ENCODE measurements around the gene ANKRD33.
A peak's percentile ranks its signal among the peaks of the same experiment; 100 is the strongest.

The ANKRD33 gene

DNA sequence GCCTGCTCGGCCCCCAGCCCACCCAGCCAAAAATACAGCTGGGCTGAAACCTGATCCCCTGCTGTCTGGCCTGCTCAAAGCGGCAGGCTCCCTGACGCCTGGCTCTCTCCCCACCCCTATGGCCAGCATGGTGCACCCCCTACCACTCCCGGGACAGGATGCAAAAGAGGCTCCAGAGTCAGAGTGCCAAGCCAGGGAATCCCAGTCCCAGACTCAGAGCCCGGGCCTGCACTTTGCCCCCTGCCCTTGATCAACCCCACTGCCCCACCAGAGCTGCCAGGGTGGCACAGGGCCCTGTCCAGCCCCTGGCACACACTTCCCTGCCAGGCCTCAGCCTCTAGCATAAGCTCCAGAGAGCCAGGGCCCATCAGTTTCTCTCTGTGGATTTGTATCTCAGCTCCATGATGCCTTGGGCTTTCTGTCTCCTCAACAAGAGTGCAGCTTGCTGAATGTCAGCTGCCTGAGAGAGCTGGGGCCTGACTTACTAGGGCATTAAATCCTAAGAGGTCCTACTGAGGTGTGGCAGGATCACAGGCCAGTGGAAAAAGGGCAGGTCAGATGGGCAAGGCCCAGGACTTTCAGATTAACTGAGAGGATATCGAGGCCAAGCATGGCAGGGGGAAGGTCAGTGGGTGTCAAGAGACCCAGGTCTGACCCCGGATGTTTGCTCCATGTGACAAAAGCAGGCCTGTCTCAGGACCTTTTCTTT is 33.3 kb downstream of the ANKRD33 start:
- no peak overlapping the region for H3K27ac Mint-ChIP-seq
- ATAC-seq (ENCODE audit: low read depth) (no peak), DNase-seq (ENCODE audit: low spot score in 2 of 2) (no peak)
- peaks cover 24% of the 10 kb centered on the region for H3K4me1 Mint-ChIP-seq
- H3K4me3 Mint-ChIP-seq, result no peak overlapping the region
- no peaks in the 10 kb centered on the region for H3K36me3 Mint-ChIP-seq
- H3K27me3 Mint-ChIP-seq, result no peaks in the 10 kb centered on the region
- no peaks in the 10 kb centered on the region for H3K9me3 Mint-ChIP-seq

DNA sequence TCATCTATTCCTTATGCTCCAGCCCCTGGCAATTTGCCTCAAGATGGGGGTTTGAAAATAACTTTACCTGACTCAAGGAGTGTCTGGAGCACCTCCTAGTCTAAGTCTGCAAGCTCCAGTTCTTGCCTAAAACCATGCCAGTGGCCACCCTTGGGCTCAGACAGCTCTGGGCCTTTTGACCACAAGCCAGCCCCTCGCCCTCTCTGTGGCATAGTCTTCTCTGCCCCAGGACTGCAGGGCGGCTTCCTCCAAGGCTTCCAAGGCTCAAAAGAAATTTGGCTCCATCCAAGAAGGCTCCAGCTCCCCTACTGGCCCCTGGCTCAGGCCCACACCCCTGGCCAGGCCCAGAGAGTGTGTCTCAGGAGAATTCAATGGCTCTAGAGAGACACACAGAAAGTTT is 34.2 kb downstream of the ANKRD33 start:
- Mint-ChIP-seq H3K9me3 (no peaks in the 10 kb centered on the region), H3K4me1 (peaks cover 24% of the 10 kb centered on the region), H3K36me3 (no peaks in the 10 kb centered on the region), H3K27me3 (no peaks in the 10 kb centered on the region), H3K27ac (peak overlapping the region; percentile 62), H3K4me3 (peak overlapping the region; percentile 39)
- ATAC-seq (ENCODE audit: low read depth) (no peak), DNase-seq (ENCODE audit: low spot score in 2 of 2) (no peak)

DNA sequence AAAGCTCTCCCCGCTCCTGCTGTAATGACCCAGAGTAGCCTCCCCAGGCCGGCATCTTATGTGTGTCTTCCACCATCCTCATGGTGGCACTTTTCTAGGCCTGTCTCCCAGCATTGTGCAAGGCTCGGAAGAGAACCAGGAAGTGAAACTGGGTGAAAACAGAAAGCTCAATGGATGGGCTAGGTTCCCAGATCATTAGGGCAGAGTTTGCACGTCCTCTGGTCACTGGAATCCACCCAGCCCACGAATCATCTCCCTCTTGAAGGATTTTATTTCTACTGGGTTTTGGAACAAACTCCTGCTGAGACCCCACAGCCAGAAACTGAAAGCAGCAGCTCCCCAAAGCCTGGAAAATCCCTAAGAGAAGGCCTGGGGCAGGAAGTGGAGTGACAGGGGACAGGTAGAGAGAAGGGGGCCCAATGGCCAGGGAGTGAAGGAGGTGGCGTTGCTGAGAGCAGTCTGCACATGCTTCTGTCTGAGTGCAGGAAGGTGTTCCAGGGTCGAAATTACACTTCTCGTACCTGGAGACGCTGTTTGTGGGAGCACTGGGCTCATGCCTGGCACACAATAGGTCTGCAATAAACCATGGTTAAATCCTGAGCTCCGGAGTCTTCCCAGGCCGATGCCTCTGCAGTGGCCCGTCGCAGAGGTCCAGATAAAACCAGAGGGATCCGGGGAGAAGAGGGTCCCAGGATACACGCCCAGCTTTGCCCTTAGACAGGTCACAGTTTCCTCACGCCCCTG is 35.0 kb downstream of the ANKRD33 start:
- Mint-ChIP-seq H3K27me3 (no peaks in the 10 kb centered on the region), H3K9me3 (no peaks in the 10 kb centered on the region), H3K4me3 (peak overlapping the region; percentile 76), H3K36me3 (no peaks in the 10 kb centered on the region), H3K27ac (peak overlapping the region; percentile 62), H3K4me1 (peaks cover 24% of the 10 kb centered on the region)
- ATAC-seq (ENCODE audit: low read depth) (peak; percentile 72), DNase-seq (ENCODE audit: low spot score in 2 of 2) (no peak)

DNA sequence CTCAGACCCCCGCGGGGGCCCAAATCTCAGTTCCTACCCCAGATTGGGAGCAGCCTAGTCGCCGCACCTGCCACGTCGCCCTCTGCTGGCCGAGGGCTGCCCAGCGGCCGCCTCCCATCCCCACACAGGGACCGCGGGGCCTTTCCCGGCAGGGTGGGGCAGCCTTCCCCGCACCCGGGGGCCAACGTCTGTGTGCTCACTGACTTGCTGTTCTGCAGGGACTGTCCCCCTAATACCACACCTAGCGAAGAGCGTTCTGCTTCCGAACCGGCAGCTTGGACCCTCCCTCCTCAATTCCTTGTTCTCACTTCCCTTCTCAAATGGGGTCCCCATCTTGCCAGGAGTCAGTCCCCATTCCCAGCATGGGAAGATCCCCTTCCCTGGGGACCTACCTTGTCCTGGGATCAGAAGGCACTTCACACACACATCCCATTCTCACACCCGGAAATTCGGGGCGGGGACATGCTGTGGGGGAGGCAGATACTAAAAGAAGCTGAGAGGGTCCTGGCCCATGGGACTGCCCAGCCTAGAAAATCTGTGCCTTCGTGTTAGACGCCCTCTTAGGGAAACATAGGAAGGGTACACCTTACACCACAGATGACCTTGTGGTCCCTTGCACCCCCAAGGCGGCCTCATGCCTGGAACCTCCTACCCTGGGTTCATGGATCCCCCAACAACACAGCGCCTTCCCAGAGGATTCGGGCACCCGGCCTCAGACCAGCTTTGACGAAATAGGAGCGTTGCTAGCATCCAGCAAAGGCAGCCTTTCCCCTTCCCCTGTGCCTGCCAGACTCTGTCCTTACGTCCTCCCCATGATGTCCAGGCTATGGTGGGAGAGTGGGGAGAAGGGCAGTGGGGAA is 35.8 kb downstream of the ANKRD33 start:
- Mint-ChIP-seq H3K36me3 (no peaks in the 10 kb centered on the region), H3K27me3 (no peaks in the 10 kb centered on the region), H3K9me3 (no peaks in the 10 kb centered on the region), H3K4me1 (peaks cover 24% of the 10 kb centered on the region), H3K27ac (peak overlapping the region; percentile 36), H3K4me3 (peak overlapping the region; percentile 76)
- DNase-seq (ENCODE audit: low spot score in 2 of 2), result peak; percentile 38 to 47
- ATAC-seq (ENCODE audit: low read depth), result peak; percentile 71

DNA sequence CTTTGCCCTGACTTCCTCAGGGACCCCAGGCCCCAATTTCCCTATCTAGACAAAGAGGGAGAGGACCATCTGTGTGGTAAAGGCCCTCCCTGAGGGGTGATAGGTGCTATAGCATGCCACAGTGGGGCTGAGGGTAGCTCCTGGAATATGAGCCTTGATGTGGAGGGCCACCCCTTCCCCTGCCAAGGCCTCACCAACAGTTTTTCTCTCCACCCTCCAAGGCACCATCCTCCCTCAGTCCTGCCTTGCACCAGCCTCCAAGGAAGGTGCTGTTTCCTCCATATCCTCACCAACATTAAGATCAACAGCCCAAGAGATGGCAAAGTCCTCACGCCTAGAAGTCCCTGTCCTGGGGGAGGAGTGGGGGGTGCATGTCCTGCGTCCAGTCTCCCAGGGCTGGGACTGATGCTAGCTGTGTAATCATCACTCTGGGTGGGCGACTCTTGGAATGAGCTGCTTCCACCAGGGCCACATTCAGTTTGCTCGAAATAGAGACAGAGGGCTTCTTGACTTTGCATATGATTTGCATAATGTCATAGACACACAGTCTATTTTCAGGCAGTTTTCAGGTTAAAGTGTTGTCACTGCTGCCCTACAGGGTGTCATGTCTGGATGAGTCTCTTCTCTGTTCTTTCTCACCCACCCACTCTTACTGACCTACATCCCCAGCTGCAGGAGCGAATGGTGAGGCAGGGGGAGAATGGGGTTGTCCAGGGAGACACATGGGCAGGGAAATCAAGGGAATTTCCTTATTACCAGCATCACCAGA is 36.8 kb downstream of the ANKRD33 start:
- Mint-ChIP-seq H3K9me3 (no peaks in the 10 kb centered on the region), H3K4me1 (peaks cover 24% of the 10 kb centered on the region), H3K27me3 (no peaks in the 10 kb centered on the region), H3K4me3 (no peak overlapping the region), H3K36me3 (no peaks in the 10 kb centered on the region), H3K27ac (no peak overlapping the region)
- ATAC-seq (ENCODE audit: low read depth) (peak; percentile 41), DNase-seq (ENCODE audit: low spot score in 2 of 2) (no peak)

DNA sequence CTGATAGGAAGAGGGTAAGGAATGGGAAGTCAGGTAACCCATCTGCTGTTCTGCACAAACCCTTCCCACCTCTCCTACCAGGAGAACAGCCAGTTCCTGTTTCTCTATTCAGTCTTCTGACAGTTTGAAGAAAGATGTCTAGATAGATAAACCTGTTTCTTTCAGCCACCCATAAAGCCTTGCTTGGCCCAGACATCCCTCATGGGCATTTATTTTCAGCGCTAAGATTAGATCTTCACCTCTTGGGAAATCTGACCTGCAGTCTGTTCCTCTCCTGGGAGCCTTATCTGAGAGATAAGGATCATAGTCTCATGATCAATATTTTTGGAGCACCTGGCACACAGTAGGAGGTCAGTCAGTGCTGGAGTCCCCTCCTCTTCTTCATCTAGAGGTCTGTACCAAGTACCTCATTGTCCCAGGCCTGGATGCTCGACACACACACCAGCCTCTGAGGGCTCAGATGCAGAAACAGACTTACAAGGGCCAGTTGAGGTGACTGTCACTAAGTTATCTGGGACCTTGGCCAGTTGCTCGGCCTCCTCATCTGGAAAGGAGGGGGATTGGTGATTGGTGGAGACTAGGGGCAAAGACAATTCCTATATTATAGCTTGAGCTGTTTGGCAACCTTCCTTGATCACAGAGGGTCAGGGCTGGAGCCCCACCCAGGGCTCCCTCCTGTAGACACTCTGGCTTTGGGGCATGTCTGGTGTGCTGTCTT is 37.6 kb downstream of the ANKRD33 start:
- ATAC-seq (ENCODE audit: low read depth) (no peak), DNase-seq (ENCODE audit: low spot score in 2 of 2) (no peak)
- H3K27me3 Mint-ChIP-seq, result no peaks in the 10 kb centered on the region
- H3K4me3 Mint-ChIP-seq, result no peak overlapping the region
- no peak overlapping the region for H3K27ac Mint-ChIP-seq
- no peaks in the 10 kb centered on the region for H3K9me3 Mint-ChIP-seq
- peaks cover 24% of the 10 kb centered on the region for H3K4me1 Mint-ChIP-seq
- H3K36me3 Mint-ChIP-seq, result no peaks in the 10 kb centered on the region

DNA sequence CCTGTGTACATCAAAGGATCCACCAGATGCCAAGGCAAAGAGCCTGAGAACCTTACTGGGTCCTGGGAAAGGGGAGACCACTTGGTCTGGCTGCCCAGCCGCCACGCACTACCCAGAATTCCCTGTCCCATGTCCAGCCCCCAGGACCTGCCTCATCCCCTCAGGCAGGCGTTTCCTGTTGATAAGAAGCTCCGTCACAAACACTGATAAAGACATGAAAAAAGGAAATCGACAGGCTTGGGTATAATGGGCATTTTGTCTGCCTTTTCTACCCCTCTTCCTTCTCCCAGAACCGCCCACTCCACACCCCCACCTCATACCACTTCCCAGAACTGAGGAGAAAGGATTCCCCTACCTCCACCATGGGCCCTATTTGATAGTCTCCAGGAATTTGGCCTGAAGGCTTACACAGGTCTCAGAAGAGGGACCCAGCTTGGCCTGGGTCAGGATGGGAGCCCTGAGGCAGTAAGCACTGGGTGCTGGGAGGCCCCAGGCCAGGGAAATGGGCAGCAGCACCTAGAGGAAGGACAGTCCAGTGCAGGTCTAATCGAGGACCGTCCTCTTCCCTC is 38.2 kb downstream of the ANKRD33 start:
- H3K27me3 Mint-ChIP-seq, result no peaks in the 10 kb centered on the region
- peaks cover 24% of the 10 kb centered on the region for H3K4me1 Mint-ChIP-seq
- no peak for ATAC-seq (ENCODE audit: low read depth)
- no peaks in the 10 kb centered on the region for H3K36me3 Mint-ChIP-seq
- DNase-seq (ENCODE audit: low spot score in 2 of 2), result no peak
- H3K4me3 Mint-ChIP-seq, result no peak overlapping the region
- no peak overlapping the region for H3K27ac Mint-ChIP-seq
- no peaks in the 10 kb centered on the region for H3K9me3 Mint-ChIP-seq

DNA sequence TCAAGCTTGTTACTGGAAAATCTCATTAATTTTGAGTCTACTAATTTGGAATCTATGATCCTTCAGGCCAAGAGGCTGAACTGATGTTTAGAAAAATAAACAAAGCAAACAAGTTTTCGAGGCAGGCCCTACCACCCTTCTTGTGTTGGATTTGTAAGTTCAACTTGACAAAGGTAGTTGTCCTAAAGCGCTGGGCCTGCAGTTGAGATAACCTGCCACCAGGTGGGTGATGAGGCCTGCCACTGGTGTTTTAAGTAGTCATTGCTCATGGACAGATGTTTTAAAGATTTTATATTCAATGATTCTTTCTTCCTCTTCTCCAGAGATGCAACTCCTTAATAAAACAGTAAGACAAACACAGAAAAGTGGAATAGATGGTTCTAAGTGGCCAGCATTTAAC is 38.8 kb downstream of the ANKRD33 start:
- Mint-ChIP-seq H3K27ac (no peak overlapping the region), H3K9me3 (no peaks in the 10 kb centered on the region), H3K36me3 (no peaks in the 10 kb centered on the region), H3K4me3 (no peak overlapping the region), H3K4me1 (peaks cover 24% of the 10 kb centered on the region), H3K27me3 (no peaks in the 10 kb centered on the region)
- DNase-seq (ENCODE audit: low spot score in 2 of 2), result no peak
- ATAC-seq (ENCODE audit: low read depth), result no peak

DNA sequence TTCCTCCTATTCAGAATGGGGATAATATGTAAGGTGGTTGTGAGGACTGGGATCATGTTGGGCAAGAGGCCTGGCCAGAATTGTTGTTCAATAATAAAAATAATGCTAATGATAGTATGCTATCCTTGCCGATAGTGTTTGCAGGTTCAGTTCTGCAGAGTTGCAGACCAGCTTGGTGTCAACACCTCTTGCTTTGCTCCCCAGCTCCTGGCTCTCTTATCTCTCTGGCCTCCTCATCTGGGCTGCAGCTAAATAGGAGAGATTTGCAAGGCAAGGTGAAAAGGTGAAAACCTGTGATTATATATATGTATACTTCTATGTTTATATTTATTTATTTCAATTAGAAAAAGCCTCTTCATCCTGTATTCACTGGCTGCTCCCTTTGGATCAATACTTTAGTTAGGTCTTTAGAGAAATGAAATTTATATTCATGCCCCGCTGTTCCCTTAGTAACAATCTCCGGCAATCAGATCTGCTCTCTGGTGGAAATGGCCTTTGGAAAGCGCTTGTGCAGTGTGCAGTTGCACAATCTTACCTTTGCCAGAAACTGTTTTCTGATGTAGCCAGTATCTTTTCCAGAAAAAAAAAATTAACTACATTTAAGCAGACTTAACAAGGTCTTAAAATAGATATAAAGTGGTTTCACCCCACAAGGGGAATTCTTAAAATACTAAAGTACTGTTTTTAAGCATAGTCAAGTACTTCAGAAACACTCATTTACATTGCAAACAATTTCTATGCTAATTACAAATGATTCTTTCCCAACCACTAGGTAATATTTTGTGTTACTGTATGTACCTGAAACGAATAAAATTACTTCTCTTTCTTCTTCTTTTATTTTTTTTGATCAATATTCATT is 44.5 kb downstream of the ANKRD33 start:
- peaks cover 8% of the 10 kb centered on the region for H3K27me3 Mint-ChIP-seq
- H3K4me1 Mint-ChIP-seq, result no peaks in the 10 kb centered on the region

DNA sequence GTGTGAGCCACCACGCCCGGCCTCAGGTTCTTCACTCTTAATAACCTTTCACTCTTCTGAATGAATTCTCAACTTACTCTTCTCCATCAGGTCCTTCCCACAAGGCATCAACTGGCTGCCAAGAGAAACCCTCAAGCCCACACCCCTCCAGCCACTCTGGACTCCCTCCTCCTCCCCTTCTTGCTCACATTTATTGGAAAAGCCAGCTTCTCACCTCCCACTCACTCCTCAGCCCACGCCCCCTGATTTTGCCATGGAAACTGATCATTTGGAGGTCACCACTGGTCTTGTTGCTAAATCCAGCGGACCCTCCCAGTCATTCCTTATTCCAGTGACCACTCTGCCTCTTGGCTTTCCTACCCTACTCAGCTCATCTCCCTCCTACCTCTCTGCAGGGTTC is 46.2 kb downstream of the ANKRD33 start:
- no peak overlapping the region for H3K27ac Mint-ChIP-seq
- no peak overlapping the region for H3K4me3 Mint-ChIP-seq
- H3K4me1 Mint-ChIP-seq, result no peaks in the 10 kb centered on the region
- H3K27me3 Mint-ChIP-seq, result peaks cover 8% of the 10 kb centered on the region
- H3K9me3 Mint-ChIP-seq, result no peaks in the 10 kb centered on the region
- no peak for DNase-seq (ENCODE audit: low spot score in 2 of 2)
- ATAC-seq (ENCODE audit: low read depth), result no peak
- H3K36me3 Mint-ChIP-seq, result no peaks in the 10 kb centered on the region

More for the DNA sequence above, 44.5 kb downstream of the ANKRD33 start:
- ATAC-seq (ENCODE audit: low read depth), result no peak
- DNase-seq (ENCODE audit: low spot score in 2 of 2), result no peak
- Mint-ChIP-seq H3K9me3 (no peaks in the 10 kb centered on the region), H3K4me3 (no peak overlapping the region), H3K36me3 (no peaks in the 10 kb centered on the region), H3K27ac (no peak overlapping the region)

DNA sequence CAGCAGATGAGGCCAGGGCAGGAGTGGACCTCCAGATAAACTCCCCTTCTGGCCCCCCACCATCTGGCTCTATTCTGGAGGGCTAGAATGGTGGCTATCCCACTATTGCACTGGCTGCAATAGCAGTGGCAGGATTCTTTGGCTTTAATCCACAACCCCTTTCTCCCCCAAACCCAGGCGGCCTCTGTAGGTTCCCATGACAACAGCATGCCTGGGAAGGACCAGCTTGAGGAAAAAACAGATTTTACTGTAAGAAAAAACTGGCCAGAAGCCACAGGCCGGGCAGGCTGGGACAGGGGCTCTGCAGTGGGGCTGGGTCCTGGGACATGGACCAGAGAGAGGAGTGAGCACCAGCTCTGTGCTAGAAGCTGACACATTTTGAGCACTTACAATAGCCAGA is 50.0 kb downstream of the ANKRD33 start:
- Mint-ChIP-seq H3K27ac (no peak overlapping the region), H3K36me3 (no peaks in the 10 kb centered on the region), H3K4me3 (no peak overlapping the region), H3K9me3 (no peaks in the 10 kb centered on the region), H3K27me3 (peaks cover 24% of the 10 kb centered on the region), H3K4me1 (peaks cover 2% of the 10 kb centered on the region)
- no peak for ATAC-seq (ENCODE audit: low read depth)
- no peak for DNase-seq (ENCODE audit: low spot score in 2 of 2)

DNA sequence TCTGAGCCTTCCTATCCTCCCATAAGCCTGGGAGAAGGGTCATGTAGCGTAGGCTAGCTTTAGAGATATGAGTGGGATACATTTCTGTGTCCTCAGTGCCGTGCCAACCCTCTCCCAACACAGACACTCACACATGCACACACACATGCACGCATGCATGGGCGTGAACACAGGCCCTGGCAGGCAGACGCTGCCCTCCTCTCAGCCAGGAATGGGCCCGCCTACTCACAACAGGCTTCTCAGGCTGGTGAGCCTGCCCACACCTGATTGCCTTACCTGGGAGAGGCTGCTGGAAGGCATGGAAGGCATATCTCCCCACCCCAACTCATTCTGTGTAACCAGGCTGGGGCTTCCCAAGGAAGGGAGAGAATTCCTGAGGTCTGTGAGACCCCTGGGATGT is 50.8 kb downstream of the ANKRD33 start:
- no peaks in the 10 kb centered on the region for H3K36me3 Mint-ChIP-seq
- ATAC-seq (ENCODE audit: low read depth), result no peak
- no peak for DNase-seq (ENCODE audit: low spot score in 2 of 2)
- peaks cover 28% of the 10 kb centered on the region for H3K27me3 Mint-ChIP-seq
- H3K4me1 Mint-ChIP-seq, result peaks cover 2% of the 10 kb centered on the region
- no peaks in the 10 kb centered on the region for H3K9me3 Mint-ChIP-seq
- H3K4me3 Mint-ChIP-seq, result no peak overlapping the region
- no peak overlapping the region for H3K27ac Mint-ChIP-seq

Measured in memory B cell (primary cell).